IPS-NIHi11 (cell line): ENCODE measurements around the gene C12orf76.

Source experiments
- DNase-seq: peaks from one replicate; pipeline ENCODE4 v3.0.0; 2012; ENCODE audit warnings: mixed read lengths, low spot score

The C12orf76 gene

DNA sequence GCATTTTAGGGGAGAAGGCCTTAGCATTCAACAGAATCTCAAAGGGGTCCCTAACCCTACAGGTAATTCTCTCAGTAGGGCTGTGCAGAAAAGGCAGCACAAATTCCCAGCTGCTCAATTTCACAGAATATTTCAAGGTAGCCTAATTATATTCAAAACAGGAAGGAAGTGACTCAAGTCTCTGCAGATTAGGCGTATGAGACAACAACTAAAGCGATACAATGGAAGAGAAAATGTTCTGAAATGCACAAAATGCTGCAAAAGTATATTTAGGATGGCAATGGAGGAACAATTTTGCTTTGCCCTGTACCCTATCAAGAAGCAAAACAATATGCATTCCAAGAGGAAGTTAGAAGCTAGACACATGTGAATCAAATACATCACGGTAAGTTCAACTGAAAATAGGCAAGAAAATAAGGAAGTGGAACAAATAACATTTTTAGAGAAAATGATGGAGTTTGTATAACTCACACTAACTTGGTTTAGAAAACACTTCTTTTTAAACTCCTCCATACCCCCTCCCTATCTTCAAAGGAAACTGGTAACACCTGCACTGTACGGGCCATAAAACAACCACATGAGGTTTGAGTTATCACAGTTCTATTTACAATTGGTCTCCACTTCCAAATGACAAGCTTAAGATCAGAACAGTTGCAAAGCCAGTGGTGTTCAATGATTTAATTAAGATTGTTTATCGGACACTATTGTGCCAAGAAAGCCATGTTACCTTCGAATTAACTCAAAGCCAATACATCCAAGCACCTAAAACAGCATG lies 53.7 kb downstream of the C12orf76 start:
- no peak for DNase-seq

DNA sequence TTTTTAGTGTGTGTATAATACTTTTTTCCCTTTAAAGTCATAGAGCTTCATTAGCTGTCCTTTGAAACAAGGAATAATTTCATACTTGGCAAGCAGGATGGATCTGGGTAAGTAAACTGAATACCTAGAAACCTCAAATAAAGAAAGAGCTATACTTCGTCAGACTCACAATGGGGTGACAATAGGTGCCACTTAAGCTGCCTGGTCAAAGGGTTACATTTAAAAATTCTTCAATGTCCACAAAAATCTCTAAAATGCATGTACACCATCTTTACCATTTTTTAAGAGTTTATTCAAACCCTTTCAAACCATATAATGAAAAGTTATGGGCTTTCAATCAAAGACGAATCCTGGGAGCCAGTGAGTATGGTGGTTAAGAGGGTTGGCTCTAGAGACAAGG lies 55.2 kb downstream of the C12orf76 start:
- DNase-seq = no peak

DNA sequence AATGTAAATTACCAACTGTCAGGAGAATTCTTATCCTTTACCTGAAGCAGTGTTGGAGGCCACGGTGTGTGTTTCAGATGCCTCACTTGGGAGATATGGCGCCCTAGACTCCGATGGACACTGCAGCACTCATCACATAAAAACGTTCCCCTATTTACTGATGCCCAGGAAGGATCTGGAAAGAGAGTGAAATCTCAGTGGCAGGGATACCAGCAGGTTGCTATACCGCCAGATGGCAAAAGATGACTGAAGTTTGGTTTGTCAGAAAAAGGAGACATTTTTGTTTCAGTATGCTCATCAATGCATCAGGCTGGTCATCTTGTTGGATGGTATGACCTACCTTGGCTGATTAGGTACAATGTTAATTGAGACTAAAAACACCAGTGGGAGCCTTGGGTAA lies 56.7 kb downstream of the C12orf76 start:
- no peak for DNase-seq
